ENCODE measurements around the gene NAV2.

Gene NAV2

DNA sequence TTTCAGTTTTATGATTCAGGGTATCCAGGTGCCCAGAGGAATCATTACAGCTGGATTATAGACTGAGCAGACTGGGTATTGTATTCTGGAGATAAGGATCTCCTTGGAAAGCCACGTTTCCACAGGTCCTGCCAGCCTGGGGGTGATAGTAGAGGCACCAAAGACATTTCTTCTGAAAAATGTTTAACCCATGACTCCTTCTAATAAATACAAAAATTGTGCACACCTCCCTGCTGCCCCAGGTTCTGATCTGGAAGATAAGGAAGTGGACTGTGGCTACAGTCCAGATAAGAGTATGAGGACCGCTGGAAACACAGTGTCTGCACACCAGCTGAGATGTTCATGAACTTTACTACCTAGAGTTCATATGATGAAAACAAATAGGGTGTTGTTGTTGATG is 255.2 kb downstream of the NAV2 start:
- in situ Hi-C loops (cut with MboI; ENCODE audit: low sequenced_read_pairs, unreplicated experiment), result no loop called here
- TF ChIP-seq, protein P1, sequence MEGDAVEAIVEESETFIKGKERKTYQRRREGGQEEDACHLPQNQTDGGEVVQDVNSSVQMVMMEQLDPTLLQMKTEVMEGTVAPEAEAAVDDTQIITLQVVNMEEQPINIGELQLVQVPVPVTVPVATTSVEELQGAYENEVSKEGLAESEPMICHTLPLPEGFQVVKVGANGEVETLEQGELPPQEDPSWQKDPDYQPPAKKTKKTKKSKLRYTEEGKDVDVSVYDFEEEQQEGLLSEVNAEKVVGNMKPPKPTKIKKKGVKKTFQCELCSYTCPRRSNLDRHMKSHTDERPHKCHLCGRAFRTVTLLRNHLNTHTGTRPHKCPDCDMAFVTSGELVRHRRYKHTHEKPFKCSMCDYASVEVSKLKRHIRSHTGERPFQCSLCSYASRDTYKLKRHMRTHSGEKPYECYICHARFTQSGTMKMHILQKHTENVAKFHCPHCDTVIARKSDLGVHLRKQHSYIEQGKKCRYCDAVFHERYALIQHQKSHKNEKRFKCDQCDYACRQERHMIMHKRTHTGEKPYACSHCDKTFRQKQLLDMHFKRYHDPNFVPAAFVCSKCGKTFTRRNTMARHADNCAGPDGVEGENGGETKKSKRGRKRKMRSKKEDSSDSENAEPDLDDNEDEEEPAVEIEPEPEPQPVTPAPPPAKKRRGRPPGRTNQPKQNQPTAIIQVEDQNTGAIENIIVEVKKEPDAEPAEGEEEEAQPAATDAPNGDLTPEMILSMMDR (IDR thresholded peaks at IDR 0.05; ENCODE audit: borderline replicate concordance, control extremely low read depth, extremely low read depth, insufficient read depth, missing control alignments), result no peak
- no peak for DNase-seq (ENCODE audit: low spot score)

DNA sequence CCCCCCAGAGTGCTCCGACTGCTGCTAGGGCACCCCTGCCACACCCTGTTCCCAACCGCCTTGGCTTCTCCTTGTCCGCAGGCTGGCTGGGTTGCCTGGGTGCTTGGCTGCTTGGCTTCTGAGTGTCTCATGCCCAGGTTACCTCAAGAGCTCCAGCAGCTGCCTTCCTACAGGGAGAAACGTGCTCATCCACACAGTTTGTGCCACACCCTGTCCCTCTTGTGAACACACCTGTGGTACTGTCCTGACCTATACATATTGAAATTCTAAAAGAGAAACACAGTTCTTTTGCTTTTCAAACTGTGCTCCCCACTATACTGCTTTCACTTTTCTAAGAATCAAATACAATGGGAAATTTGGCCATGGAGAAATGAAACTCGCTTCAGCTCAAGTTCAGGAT is 256.2 kb downstream of the NAV2 start:
- TF ChIP-seq, protein P1 (IDR thresholded peaks at IDR 0.05; ENCODE audit: borderline replicate concordance, control extremely low read depth, extremely low read depth, insufficient read depth, missing control alignments), result no peak
- no peak for DNase-seq (ENCODE audit: low spot score)
- in situ Hi-C loops (cut with MboI; ENCODE audit: low sequenced_read_pairs, unreplicated experiment), result no loop called here

DNA sequence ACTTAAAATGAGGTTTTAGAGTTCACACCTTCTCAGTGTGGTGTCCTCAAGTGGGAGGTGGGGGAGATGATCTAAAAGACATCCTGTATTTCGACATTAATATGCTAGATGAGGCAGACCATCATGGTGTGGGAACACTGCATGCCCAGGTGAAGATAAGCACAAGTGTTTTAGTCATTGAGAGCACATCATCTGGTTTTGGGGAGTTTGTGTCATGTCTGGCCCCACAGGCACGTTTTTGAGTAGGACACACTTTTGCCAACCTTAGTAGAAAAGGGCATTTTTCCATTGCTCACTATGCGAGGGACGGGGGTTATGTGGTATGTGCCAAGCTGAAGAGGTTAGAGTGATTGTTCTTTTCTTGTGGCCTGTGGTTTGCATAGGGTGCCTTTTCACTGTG is 258.3 kb downstream of the NAV2 start:
- in situ Hi-C loops (cut with MboI; ENCODE audit: low sequenced_read_pairs, unreplicated experiment), result no loop called here
- no peak for DNase-seq (ENCODE audit: low spot score)
- TF ChIP-seq, protein P1 (IDR thresholded peaks at IDR 0.05; ENCODE audit: borderline replicate concordance, control extremely low read depth, extremely low read depth, insufficient read depth, missing control alignments), result no peak

DNA sequence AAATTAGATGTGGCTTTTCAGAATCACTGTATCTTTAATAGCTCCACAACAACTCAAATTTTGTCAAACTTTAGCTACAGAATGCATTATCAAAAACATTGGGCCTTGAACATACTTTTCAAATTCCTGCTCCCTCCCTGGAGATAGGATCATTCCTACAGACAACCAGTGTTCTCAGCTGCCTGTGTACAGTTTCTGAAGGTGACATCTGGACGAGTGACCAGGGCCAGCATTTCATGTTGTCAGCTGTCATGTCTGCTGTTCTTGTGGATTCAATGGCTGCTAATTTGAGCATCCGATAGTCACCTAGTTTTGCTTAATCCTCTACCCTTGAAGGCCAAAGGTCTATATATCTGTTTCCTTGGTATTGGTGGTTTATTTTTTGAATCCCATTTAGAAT is 259.5 kb downstream of the NAV2 start:
- TF ChIP-seq, protein P1 (IDR thresholded peaks at IDR 0.05; ENCODE audit: borderline replicate concordance, control extremely low read depth, extremely low read depth, insufficient read depth, missing control alignments), result no peak
- DNase-seq (ENCODE audit: low spot score), result no peak
- in situ Hi-C loops (cut with MboI; ENCODE audit: low sequenced_read_pairs, unreplicated experiment), result no loop called here

DNA sequence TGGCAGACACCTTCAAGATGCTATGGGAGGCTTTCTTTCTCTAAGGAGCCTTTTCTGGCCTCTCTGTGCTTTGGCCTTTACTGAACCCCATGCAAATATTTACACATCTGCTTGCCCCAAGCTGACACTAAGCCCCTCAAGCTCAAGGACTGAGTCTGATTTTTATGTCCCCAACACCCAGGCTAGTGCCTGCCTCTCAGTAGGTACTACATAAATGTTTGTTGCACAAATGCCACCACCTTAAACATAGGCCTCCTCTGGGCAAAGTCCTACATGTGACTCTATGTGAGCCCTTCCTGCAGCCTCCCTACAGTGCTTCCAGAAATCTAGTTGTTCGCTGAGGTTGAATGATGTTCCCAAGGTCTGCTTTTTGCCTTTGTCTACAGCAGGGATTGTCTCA is 260.0 kb downstream of the NAV2 start:
- DNase-seq (ENCODE audit: low spot score), result no peak
- in situ Hi-C loops (cut with MboI; ENCODE audit: low sequenced_read_pairs, unreplicated experiment), result no loop called here
- TF ChIP-seq, protein P1 (IDR thresholded peaks at IDR 0.05; ENCODE audit: borderline replicate concordance, control extremely low read depth, extremely low read depth, insufficient read depth, missing control alignments), result no peak

DNA sequence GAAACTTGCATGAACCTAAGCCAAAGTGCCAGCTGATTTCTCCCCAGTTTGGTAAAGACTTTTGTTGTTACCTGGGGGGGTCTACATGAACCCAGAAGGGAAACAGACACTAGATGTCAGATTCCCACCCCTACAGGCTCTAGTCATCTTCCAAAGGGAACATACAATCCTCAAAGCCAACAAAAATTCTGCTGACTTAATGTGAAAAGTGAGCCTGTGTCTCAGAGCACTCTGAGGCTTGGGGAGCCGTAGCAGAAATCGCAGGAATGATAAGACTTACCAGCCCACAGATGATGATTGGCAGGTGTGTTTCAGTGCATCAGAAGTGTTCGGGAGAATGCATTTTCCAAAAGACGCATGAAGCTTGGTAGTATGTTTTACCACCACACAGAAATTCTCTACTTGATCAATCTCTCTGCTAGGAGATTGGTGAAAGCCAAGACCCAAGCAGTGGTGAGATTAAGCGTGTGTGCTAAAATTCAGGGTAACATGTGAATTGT is 260.5 kb downstream of the NAV2 start:
- in situ Hi-C loops (cut with MboI; ENCODE audit: low sequenced_read_pairs, unreplicated experiment), result no loop called here
- no peak for DNase-seq (ENCODE audit: low spot score)
- TF ChIP-seq, protein P1 (IDR thresholded peaks at IDR 0.05; ENCODE audit: borderline replicate concordance, control extremely low read depth, extremely low read depth, insufficient read depth, missing control alignments), result no peak

DNA sequence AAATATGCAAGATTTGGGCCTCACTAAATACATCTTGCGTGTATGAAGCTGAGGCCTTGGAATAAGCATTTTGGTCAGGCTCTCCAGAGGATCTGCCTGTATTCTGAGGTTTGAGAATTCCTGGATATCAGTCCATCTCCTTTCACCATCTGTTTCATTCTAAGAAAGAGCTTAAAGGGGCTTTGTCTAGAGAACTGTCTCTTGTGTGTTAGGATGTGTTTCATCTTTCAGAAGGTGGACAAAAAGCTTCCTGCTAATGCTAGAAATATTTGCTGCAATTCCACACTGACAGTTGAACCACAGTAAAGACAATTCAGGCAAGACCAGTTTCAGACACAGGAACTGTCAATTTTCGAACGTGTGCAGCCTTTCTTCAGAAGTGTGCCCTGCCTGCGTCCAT is 262.2 kb downstream of the NAV2 start:
- in situ Hi-C loops (cut with MboI; ENCODE audit: low sequenced_read_pairs, unreplicated experiment), result no loop called here
- TF ChIP-seq, protein P1 (IDR thresholded peaks at IDR 0.05; ENCODE audit: borderline replicate concordance, control extremely low read depth, extremely low read depth, insufficient read depth, missing control alignments), result no peak
- DNase-seq (ENCODE audit: low spot score), result no peak
